HG03175 (cell line): ENCODE measurements around the gene ETV6.

Experiments
- ATAC-seq: cut with Tn5 transposase; IDR thresholded peaks from one replicate; pipeline ENCODE4 v1.9.1; 2021; ENCODE audit warnings: mild to moderate bottlenecking, moderate library complexity; ENCODE audit not compliant: unreplicated experiment

Gene ETV6

GRCh38 chr12:11839091-11839641, 189.7 kb downstream of the ETV6 start:
- no peak for ATAC-seq

- no peak for ATAC-seq
Observed at GRCh38 chr12:11840366-11840765, 190.9 kb downstream of the ETV6 start.

GRCh38 chr12:11846488-11846887, 197.0 kb downstream of the ETV6 start:
- ATAC-seq: no peak

- ATAC-seq: no peak
Observed at GRCh38 chr12:11847539-11847938, 198.1 kb downstream of the ETV6 start.

- ATAC-seq: no peak
Observed at GRCh38 chr12:11849757-11850504, 200.5 kb downstream of the ETV6 start.

- no peak for ATAC-seq
Observed at GRCh38 chr12:11853126-11853525, 203.7 kb downstream of the ETV6 start.

- ATAC-seq: no peak
Observed at GRCh38 chr12:11854011-11854499, 204.6 kb downstream of the ETV6 start.

GRCh38 chr12:11855983-11856374, 206.5 kb downstream of the ETV6 start:
- peak; percentile 79 for ATAC-seq

- ATAC-seq: no peak
Observed at GRCh38 chr12:11856971-11857370, 207.5 kb downstream of the ETV6 start.

GRCh38 chr12:11859705-11860425, 210.4 kb downstream of the ETV6 start:
- ATAC-seq: no peak

GRCh38 chr12:11861155-11861863, 211.8 kb downstream of the ETV6 start:
- ATAC-seq: no peak

GRCh38 chr12:11861864-11862600, 212.6 kb downstream of the ETV6 start:
- ATAC-seq: no peak

GRCh38 chr12:11862798-11863197, 213.3 kb downstream of the ETV6 start:
- peak; percentile 78 for ATAC-seq

- ATAC-seq: no peak
Observed at GRCh38 chr12:11863478-11863906, 214.0 kb downstream of the ETV6 start.

GRCh38 chr12:11863988-11864387, 214.5 kb downstream of the ETV6 start:
- ATAC-seq: no peak

GRCh38 chr12:11865824-11866223, 216.3 kb downstream of the ETV6 start:
- ATAC-seq: no peak

GRCh38 chr12:11868027-11868426, 218.6 kb downstream of the ETV6 start:
- ATAC-seq: no peak

- no peak for ATAC-seq
Observed at GRCh38 chr12:11869406-11869805, 219.9 kb downstream of the ETV6 start.

GRCh38 chr12:11870041-11870451, 220.6 kb downstream of the ETV6 start:
- ATAC-seq: no peak

GRCh38 chr12:11872055-11872454, 222.6 kb downstream of the ETV6 start:
- ATAC-seq: no peak
